ENCODE measurements around the gene TFB1M.

- TF ChIP-seq YY1 (IDR thresholded peaks at IDR 0.05; ENCODE audit: insufficient read depth, insufficient read length) (no peak), ZNF274 (IDR thresholded peaks at IDR 0.05; ENCODE audit: low read depth, low read length) (no peak)
These were observed 37.2 kb upstream of the TFB1M start for GRCh38 chr6:155351273-155352129.
